Loucy (cell line): ENCODE measurements around the gene TPM2.

Experiments used
- H2AFZ ChIP-seq: fragments of 200-600 bp; sonication (generic); 2 replicates; pipeline ENCODE4 v1.6.0; 2016; ENCODE audit warnings: antibody characterized with exemption, mild to moderate bottlenecking, low read length, moderate library complexity
- H3F3A ChIP-seq: fragments of 200-600 bp; 2 replicates; pipeline ENCODE4 v1.6.0; 2016; ENCODE audit warnings: antibody characterized with exemption, low read depth, mild to moderate bottlenecking
- H3K27me3 ChIP-seq: fragments of 200-600 bp; sonication (generic); 2 replicates; pipeline ENCODE4 v1.6.1; 2014; ENCODE audit warnings: low read length, mild to moderate bottlenecking; ENCODE audit not compliant: insufficient read depth, poor library complexity, severe bottlenecking
- H3K36me3 ChIP-seq: fragments of 200-600 bp; sonication (generic); 2 replicates; pipeline ENCODE4 v1.6.1; 2016; ENCODE audit warnings: low read length; ENCODE audit not compliant: insufficient read depth
- H3K4me1 ChIP-seq: fragments of 200-600 bp; sonication (generic); 2 replicates; pipeline ENCODE4 v1.5.1; 2014; ENCODE audit warnings: low read length, mild to moderate bottlenecking; ENCODE audit not compliant: insufficient read depth, poor library complexity, severe bottlenecking
- H3K4me2 ChIP-seq: fragments of 200-600 bp; sonication (generic); 2 replicates; pipeline ENCODE4 v1.6.0; 2014; ENCODE audit warnings: antibody characterized with exemption, low read length, low read depth, mild to moderate bottlenecking; ENCODE audit not compliant: poor library complexity, severe bottlenecking
- H3K4me3 ChIP-seq: fragments of 200-600 bp; sonication (generic); 2 replicates; pipeline ENCODE4 v1.5.1; 2014; ENCODE audit warnings: low read length, mild to moderate bottlenecking, mixed read lengths; ENCODE audit not compliant: poor library complexity, severe bottlenecking
- H3K79me2 ChIP-seq: fragments of 200-600 bp; sonication (generic); 2 replicates; pipeline ENCODE4 v1.6.1; 2014; ENCODE audit warnings: low read length; ENCODE audit not compliant: insufficient read depth
- H3K9ac ChIP-seq: fragments of 200-600 bp; sonication (generic); 2 replicates; pipeline ENCODE4 v1.6.0; 2014; ENCODE audit warnings: mild to moderate bottlenecking, low read depth, low read length, moderate library complexity; ENCODE audit not compliant: poor library complexity, severe bottlenecking
- H3K9me2 ChIP-seq: fragments of 200-600 bp; sonication (generic); replicated peaks from 2 replicates; pipeline ENCODE4 v1.6.1; 2016; ENCODE audit warnings: low read depth, low read length, mixed read lengths
- H3K9me3 ChIP-seq: fragments of 200-600 bp; sonication (generic); 2 replicates; pipeline ENCODE4 v1.6.1; 2014; ENCODE audit warnings: mild to moderate bottlenecking, antibody characterized with exemption, low read length, low read depth; ENCODE audit not compliant: insufficient read depth
- H4K20me1 ChIP-seq: fragments of 200-600 bp; sonication (generic); 2 replicates; pipeline ENCODE4 v1.6.0; 2014; ENCODE audit warnings: antibody characterized with exemption, low read length, mild to moderate bottlenecking; ENCODE audit not compliant: insufficient read depth, poor library complexity, severe bottlenecking
- EZH2phosphoT487 ChIP-seq: fragments of 200-600 bp; IDR thresholded peaks from 2 replicates; pipeline ENCODE4 v1.6.1; 2018; ENCODE audit warnings: antibody characterized with exemption, mild to moderate bottlenecking, moderate library complexity, borderline replicate concordance
- TF ChIP-seq, protein P1 (sequence below): fragments of 200-600 bp; sonication (generic); conservative IDR thresholded peaks from 2 replicates; pipeline ENCODE4 v1.5.1; 2014; ENCODE audit warnings: mild to moderate bottlenecking, antibody characterized with exemption, low read length

The TPM2 gene

DNA sequence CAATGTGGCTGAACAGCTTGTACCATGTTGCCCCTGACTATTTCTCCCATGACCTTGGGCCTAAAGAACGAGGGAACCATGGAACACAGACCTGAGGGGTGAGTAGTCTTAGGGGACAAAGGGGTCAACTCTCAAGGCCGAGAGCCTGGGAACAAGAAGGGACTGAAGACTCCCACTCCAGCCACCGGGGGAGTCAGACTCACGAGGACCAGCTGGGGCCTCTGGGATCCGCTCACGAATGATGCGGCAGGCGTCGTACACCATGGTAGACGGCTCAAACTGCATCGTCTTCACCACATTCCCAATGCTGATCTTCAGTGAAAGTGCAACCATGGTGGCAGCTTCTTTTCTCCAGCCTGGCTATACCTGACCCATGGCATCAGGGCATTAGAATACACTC is 35.6 kb upstream of the TPM2 start:
- Histone ChIP-seq H3K9ac (no peak overlapping the region), H3K27me3 (no peaks in the 10 kb centered on the region), H3K9me2 (no peaks in the 10 kb centered on the region), H3K36me3 (peaks cover 50% of the 10 kb centered on the region; the same call in 1 of the 2 replicates), H3K4me1 (peaks cover 40% of the 10 kb centered on the region), H3K4me2 (no peak overlapping the region), H4K20me1 (peaks cover 20% of the 10 kb centered on the region), H3K4me3 (no peak overlapping the region), H3F3A (peaks cover 13% of the 10 kb centered on the region), H3K79me2 (peaks cover 47% of the 10 kb centered on the region), H3K9me3 (no peaks in the 10 kb centered on the region), H2AFZ (no peak overlapping the region)
- no peak for TF ChIP-seq EZH2phosphoT487

DNA sequence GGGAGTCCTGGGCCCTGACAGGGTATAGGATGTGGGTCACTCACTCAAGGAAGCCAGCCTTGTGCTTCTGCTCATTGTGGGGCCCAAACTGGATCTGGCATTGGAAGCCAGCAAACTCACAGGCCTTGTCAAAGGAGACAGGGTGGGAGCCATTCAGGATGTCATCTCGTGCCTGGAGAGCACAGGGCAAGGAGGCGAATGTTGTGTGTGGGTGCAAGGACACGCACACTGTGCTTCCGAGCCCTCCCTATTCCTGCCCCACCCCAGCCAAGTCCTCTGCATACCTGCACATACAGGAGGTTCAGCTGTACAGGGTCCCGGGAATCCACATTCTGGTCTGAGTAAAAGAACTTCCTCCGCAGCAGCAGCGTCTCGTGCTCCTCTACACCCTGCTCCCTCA is 34.2 kb upstream of the TPM2 start:
- Histone ChIP-seq H3F3A (peaks cover 9% of the 10 kb centered on the region), H3K27me3 (no peaks in the 10 kb centered on the region), H3K9ac (no peak overlapping the region), H3K79me2 (peaks cover 32% of the 10 kb centered on the region), H3K9me2 (no peaks in the 10 kb centered on the region), H2AFZ (no peak overlapping the region), H3K36me3 (peaks cover 65% of the 10 kb centered on the region; the same call in 1 of the 2 replicates), H3K4me3 (no peak overlapping the region), H3K4me2 (no peak overlapping the region), H3K9me3 (no peaks in the 10 kb centered on the region), H4K20me1 (peaks cover 6% of the 10 kb centered on the region), H3K4me1 (peaks cover 26% of the 10 kb centered on the region)
- no peak for TF ChIP-seq EZH2phosphoT487
- TF ChIP-seq, protein P1, sequence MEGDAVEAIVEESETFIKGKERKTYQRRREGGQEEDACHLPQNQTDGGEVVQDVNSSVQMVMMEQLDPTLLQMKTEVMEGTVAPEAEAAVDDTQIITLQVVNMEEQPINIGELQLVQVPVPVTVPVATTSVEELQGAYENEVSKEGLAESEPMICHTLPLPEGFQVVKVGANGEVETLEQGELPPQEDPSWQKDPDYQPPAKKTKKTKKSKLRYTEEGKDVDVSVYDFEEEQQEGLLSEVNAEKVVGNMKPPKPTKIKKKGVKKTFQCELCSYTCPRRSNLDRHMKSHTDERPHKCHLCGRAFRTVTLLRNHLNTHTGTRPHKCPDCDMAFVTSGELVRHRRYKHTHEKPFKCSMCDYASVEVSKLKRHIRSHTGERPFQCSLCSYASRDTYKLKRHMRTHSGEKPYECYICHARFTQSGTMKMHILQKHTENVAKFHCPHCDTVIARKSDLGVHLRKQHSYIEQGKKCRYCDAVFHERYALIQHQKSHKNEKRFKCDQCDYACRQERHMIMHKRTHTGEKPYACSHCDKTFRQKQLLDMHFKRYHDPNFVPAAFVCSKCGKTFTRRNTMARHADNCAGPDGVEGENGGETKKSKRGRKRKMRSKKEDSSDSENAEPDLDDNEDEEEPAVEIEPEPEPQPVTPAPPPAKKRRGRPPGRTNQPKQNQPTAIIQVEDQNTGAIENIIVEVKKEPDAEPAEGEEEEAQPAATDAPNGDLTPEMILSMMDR = no peak

DNA sequence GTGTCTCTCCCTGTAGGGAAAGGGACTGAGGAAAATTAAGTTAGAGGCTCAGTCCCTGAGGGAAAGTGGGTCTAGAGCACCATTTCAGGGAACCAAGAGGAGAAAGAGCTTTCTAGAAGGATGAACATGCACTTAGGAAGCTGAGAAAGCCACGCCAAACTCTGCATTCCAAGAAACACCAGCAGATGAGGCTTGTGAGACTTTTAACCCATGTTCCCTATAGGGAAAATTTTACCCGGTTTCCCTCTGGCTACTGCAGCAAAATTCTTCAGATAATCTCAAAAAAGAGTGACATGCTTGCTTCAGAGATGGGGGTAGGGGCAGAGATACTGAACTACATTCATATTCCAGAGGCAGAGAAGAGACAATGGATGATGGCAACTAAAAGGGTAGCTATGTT is 33.7 kb upstream of the TPM2 start:
- Histone ChIP-seq H3K9me3 (no peaks in the 10 kb centered on the region), H3K4me2 (no peak overlapping the region), H3K4me3 (no peak overlapping the region), H3K36me3 (peaks cover 70% of the 10 kb centered on the region; the same call in 1 of the 2 replicates), H3K9me2 (no peaks in the 10 kb centered on the region), H3K27me3 (no peaks in the 10 kb centered on the region), H4K20me1 (peaks cover 6% of the 10 kb centered on the region), H3F3A (peaks cover 4% of the 10 kb centered on the region), H3K9ac (no peak overlapping the region), H2AFZ (no peak overlapping the region), H3K79me2 (peaks cover 28% of the 10 kb centered on the region), H3K4me1 (peaks cover 21% of the 10 kb centered on the region)
- TF ChIP-seq, protein P1 = no peak
- no peak for TF ChIP-seq EZH2phosphoT487

DNA sequence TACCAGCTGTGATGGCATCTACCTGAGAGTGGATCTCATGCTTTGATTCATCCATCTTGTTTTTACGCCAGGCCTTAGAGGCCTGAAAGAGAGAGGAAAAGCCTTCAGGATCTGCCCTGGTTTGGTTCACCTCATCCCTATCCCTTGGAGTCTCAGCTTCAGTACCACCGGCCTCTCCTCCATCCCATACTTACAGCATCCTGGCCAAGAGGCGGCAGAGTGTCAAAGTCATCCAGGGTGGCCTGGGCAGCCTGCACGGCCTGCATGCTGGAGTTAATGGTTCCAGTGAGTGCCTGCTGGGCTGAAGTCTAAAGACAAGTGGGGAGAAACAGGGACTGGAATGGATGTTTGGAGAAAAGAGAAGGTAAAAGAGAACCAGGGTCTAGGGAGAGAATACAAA is 29.8 kb upstream of the TPM2 start:
- Histone ChIP-seq H3F3A (no peaks in the 10 kb centered on the region), H3K79me2 (no peaks in the 10 kb centered on the region; the same call in 1 of the 2 replicates), H3K36me3 (peaks cover 98% of the 10 kb centered on the region; the same call in 1 of the 2 replicates), H2AFZ (no peak overlapping the region), H3K4me1 (no peaks in the 10 kb centered on the region), H4K20me1 (no peaks in the 10 kb centered on the region), H3K9ac (no peak overlapping the region), H3K9me3 (no peaks in the 10 kb centered on the region), H3K4me2 (no peak overlapping the region), H3K27me3 (no peaks in the 10 kb centered on the region), H3K9me2 (no peaks in the 10 kb centered on the region), H3K4me3 (no peak overlapping the region)
- TF ChIP-seq EZH2phosphoT487 = no peak
- TF ChIP-seq, protein P1 = no peak
